KMS-11 (cell line): ENCODE data around the gene FAM24B.

Experiments
- H2AFZ ChIP-seq: fragments of 200-600 bp; sonication (generic); 2 replicates; pipeline ENCODE4 v1.6.1; 2016; ENCODE audit warnings: antibody characterized with exemption, mixed run types, low read depth
- H3K27ac ChIP-seq: fragments of 200-600 bp; sonication (generic); 2 replicates; pipeline ENCODE4 v1.6.1; 2016; ENCODE audit warnings: mild to moderate bottlenecking, mixed run types
- H3K27me3 ChIP-seq: fragments of 200-600 bp; sonication (generic); 2 replicates; pipeline ENCODE4 v1.6.1; 2017; ENCODE audit warnings: mild to moderate bottlenecking, low read depth, mixed run types, moderate library complexity; ENCODE audit not compliant: insufficient read depth
- H3K36me3 ChIP-seq: fragments of 200-600 bp; sonication (generic); 2 replicates; pipeline ENCODE4 v1.6.1; 2017; ENCODE audit warnings: mild to moderate bottlenecking, mixed run types; ENCODE audit not compliant: insufficient read depth
- H3K4me1 ChIP-seq: fragments of 200-600 bp; sonication (generic); 2 replicates; pipeline ENCODE4 v1.6.1; 2016; ENCODE audit warnings: mild to moderate bottlenecking, low read depth, mixed run types; ENCODE audit not compliant: poor library complexity, severe bottlenecking
- H3K4me2 ChIP-seq: fragments of 200-600 bp; sonication (generic); 2 replicates; pipeline ENCODE4 v1.7.0; 2016; ENCODE audit warnings: mild to moderate bottlenecking, mixed run types
- H3K4me3 ChIP-seq: fragments of 200-600 bp; sonication (generic); IDR thresholded peaks from 2 replicates; pipeline ENCODE4 v1.6.1; 2017; ENCODE audit warnings: low read depth, low read length, mixed read lengths; ENCODE audit not compliant: insufficient read depth
- H3K79me2 ChIP-seq: fragments of 200-600 bp; sonication (generic); 2 replicates; pipeline ENCODE4 v1.6.1; 2016; ENCODE audit warnings: low read depth, mixed run types; ENCODE audit not compliant: insufficient read depth
- H3K9ac ChIP-seq: fragments of 200-600 bp; sonication (generic); 2 replicates; pipeline ENCODE4 v1.6.1; 2016; ENCODE audit warnings: mild to moderate bottlenecking, mixed run types
- H4K20me1 ChIP-seq: fragments of 200-600 bp; sonication (generic); 2 replicates; pipeline ENCODE4 v1.6.1; 2016; ENCODE audit warnings: mild to moderate bottlenecking, mixed run types; ENCODE audit not compliant: insufficient read depth
- TF ChIP-seq, protein P1 (sequence below): fragments of 200-600 bp; sonication (generic); conservative IDR thresholded peaks from 2 replicates; pipeline ENCODE4 v1.6.1; 2017; ENCODE audit warnings: low read depth, mild to moderate bottlenecking, antibody characterized with exemption, low read length, moderate library complexity, mixed read lengths

FAM24B gene

DNA sequence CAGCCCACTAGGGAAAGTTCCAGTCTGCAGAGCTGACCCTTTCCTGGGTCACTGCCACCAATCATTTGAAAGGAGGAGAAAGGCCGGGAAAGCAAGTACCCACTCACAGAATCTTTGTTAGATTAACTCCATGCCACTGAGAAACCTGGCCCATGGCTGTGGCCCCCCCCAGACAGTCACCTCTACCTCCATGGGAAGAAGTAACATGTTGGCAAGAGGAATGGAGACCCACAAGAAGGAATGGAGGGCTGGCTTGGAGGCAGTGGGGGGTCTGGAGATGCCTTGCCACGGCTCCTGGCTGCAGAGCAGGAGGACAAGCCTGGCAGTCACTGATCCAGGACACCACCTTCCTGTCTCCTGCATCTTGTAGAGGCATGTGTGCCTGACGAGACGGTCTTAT is 66.6 kb downstream of the FAM24B start:
- no peaks in the 10 kb centered on the region for H3K36me3 ChIP-seq
- no peak overlapping the region for H3K9ac ChIP-seq
- no peak overlapping the region for H2AFZ ChIP-seq
- no peaks in the 10 kb centered on the region for H4K20me1 ChIP-seq
- no peaks in the 10 kb centered on the region for H3K79me2 ChIP-seq
- no peak overlapping the region for H3K27ac ChIP-seq
- TF ChIP-seq, protein P1, sequence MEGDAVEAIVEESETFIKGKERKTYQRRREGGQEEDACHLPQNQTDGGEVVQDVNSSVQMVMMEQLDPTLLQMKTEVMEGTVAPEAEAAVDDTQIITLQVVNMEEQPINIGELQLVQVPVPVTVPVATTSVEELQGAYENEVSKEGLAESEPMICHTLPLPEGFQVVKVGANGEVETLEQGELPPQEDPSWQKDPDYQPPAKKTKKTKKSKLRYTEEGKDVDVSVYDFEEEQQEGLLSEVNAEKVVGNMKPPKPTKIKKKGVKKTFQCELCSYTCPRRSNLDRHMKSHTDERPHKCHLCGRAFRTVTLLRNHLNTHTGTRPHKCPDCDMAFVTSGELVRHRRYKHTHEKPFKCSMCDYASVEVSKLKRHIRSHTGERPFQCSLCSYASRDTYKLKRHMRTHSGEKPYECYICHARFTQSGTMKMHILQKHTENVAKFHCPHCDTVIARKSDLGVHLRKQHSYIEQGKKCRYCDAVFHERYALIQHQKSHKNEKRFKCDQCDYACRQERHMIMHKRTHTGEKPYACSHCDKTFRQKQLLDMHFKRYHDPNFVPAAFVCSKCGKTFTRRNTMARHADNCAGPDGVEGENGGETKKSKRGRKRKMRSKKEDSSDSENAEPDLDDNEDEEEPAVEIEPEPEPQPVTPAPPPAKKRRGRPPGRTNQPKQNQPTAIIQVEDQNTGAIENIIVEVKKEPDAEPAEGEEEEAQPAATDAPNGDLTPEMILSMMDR = no peak
- H3K27me3 ChIP-seq = no peaks in the 10 kb centered on the region
- H3K4me2 ChIP-seq = no peak overlapping the region
- H3K4me3 ChIP-seq = no peak overlapping the region
- H3K4me1 ChIP-seq = no peaks in the 10 kb centered on the region

DNA sequence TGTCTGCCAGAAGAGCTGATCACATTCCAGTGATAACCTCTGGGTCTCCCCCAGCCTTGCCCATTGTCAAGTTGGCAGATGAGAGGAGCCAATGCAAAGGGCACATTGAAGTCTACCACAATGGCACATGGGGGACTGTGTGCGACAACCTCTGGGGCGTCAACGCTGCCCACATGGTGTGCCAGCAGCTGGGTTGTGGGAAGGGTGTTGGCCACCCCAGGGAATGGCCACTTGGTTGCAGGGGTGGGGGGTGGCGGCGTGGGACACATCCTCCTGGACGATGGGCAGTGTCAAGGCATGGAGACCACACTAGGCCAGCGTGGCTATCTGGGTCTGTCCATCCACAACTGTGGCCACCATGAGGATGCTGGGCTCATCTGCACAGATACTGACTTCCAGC is 77.1 kb downstream of the FAM24B start:
- Histone ChIP-seq H2AFZ (no peak overlapping the region), H4K20me1 (no peaks in the 10 kb centered on the region), H3K4me2 (no peak overlapping the region), H3K9ac (no peak overlapping the region), H3K4me1 (no peaks in the 10 kb centered on the region), H3K36me3 (no peaks in the 10 kb centered on the region), H3K27ac (no peak overlapping the region), H3K4me3 (no peak overlapping the region), H3K27me3 (no peaks in the 10 kb centered on the region), H3K79me2 (no peaks in the 10 kb centered on the region)
- TF ChIP-seq, protein P1 = no peak
